HEK293T (cell line): Measurements from ENCODE around the gene CHRM5.
"Not testable (repeated sequence)": the region's sequence is repeated elsewhere in the genome, so short reads cannot be mapped to it uniquely, and the experiment has no call there.

ENCODE experiments used
- CTCF ChIA-PET: fragments of 350-600 bp; formaldehyde crosslinking; extraction: SDS; loops from one replicate; lab custom pipeline; 2021; ENCODE audit warnings: antibody characterized with exemption, inconsistent platforms; lab: Yijun Ruan, JAX
- POLR2A ChIA-PET: fragments of 350-600 bp; formaldehyde crosslinking; extraction: SDS; loops from one replicate; lab custom pipeline; 2020; ENCODE audit warnings: antibody characterized with exemption, inconsistent platforms; lab: Yijun Ruan, JAX
- DNase-seq: peaks from one replicate; pipeline ENCODE4 v3.0.0; 2012; ENCODE audit warnings: mixed read lengths; ENCODE audit errors: extremely low spot score
- ARNT ChIP-seq: fragments of 450-650 bp; IDR thresholded peaks from 2 replicates; pipeline ENCODE4 v1.6.1; 2017; ENCODE audit warnings: mild to moderate bottlenecking
- BHLHE40 ChIP-seq: fragments of 450-650 bp; IDR thresholded peaks from 2 replicates; pipeline ENCODE4 v1.6.1; 2016; ENCODE audit warnings: mild to moderate bottlenecking, moderate library complexity, borderline replicate concordance
- CTBP1 ChIP-seq: fragments of 450-650 bp; IDR thresholded peaks from 2 replicates; pipeline ENCODE4 v1.6.1; 2016; ENCODE audit warnings: borderline replicate concordance
- ELF4 ChIP-seq: fragments of 450-650 bp; IDR thresholded peaks from 2 replicates; pipeline ENCODE4 v1.6.1; 2017; ENCODE audit warnings: antibody characterized with exemption
- FOXA1 ChIP-seq: fragments of 450-650 bp; IDR thresholded peaks from 2 replicates; pipeline ENCODE4 v1.6.1; 2016; ENCODE audit warnings: mild to moderate bottlenecking
- FOXK2 ChIP-seq: fragments of 450-650 bp; IDR thresholded peaks from 2 replicates; pipeline ENCODE4 v1.6.1; 2016; ENCODE audit warnings: mild to moderate bottlenecking
- FOXM1 ChIP-seq: fragments of 450-650 bp; IDR thresholded peaks from 2 replicates; pipeline ENCODE4 v1.6.1; 2017; ENCODE audit warnings: mild to moderate bottlenecking, borderline replicate concordance
- HDGF ChIP-seq: fragments of 450-650 bp; IDR thresholded peaks from 2 replicates; pipeline ENCODE4 v1.6.1; 2017; ENCODE audit warnings: antibody characterized with exemption, borderline replicate concordance
- L3MBTL2 ChIP-seq: fragments of 450-650 bp; conservative IDR thresholded peaks from 2 replicates; pipeline ENCODE4 v1.6.1; 2016; ENCODE audit warnings: mild to moderate bottlenecking
- LEF1 ChIP-seq: fragments of 450-650 bp; IDR thresholded peaks from 2 replicates; pipeline ENCODE4 v1.6.1; 2017; ENCODE audit warnings: mild to moderate bottlenecking, borderline replicate concordance
- NFRKB ChIP-seq: fragments of 450-650 bp; IDR thresholded peaks from 2 replicates; pipeline ENCODE4 v1.6.1; 2016; ENCODE audit warnings: mild to moderate bottlenecking, moderate library complexity
- SP1 ChIP-seq: fragments of 450-650 bp; IDR thresholded peaks from 2 replicates; pipeline ENCODE4 v1.6.1; 2017
- SUZ12 ChIP-seq: fragments of 450-650 bp; IDR thresholded peaks from 2 replicates; pipeline ENCODE4 v1.6.1; 2016; ENCODE audit warnings: mild to moderate bottlenecking
- TARDBP ChIP-seq: fragments of 450-650 bp; IDR thresholded peaks from 2 replicates; pipeline ENCODE4 v1.6.1; 2016
- ZNF384 ChIP-seq: fragments of 450-650 bp; IDR thresholded peaks from 2 replicates; pipeline ENCODE4 v1.6.1; 2016
- TF ChIP-seq, protein P1 (sequence below): fragments of 450-650 bp; IDR thresholded peaks from 2 replicates; pipeline ENCODE4 v1.6.1; 2016

Gene CHRM5

DNA sequence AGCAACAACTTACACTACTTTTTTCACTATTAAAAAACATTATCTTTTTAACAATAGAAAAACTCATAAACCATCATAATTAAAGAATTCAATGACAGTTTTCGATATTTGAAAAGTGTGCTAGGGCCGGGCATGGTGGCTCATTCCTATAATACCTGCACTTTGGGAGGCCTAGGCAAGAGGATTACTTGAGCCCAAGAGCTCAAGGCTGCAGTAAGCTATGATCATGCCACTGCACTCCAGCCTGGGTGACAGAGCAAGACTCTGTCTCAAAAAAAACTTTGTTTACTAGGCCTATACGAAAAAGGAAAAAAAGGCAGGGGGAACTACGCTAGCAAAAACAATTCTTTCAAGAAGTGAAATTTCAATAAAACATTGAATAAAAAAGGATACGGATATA is 42.6 kb downstream of the CHRM5 start:
- TF ChIP-seq ELF4 (no peak), L3MBTL2 (no peak), HDGF (no peak), NFRKB (no peak), FOXK2 (no peak), LEF1 (no peak), SUZ12 (no peak), FOXA1 (no peak), ZNF384 (no peak), CTBP1 (no peak), SP1 (no peak), TARDBP (no peak), FOXM1 (no peak), ARNT (no peak), BHLHE40 (no peak)
- TF ChIP-seq, protein P1, sequence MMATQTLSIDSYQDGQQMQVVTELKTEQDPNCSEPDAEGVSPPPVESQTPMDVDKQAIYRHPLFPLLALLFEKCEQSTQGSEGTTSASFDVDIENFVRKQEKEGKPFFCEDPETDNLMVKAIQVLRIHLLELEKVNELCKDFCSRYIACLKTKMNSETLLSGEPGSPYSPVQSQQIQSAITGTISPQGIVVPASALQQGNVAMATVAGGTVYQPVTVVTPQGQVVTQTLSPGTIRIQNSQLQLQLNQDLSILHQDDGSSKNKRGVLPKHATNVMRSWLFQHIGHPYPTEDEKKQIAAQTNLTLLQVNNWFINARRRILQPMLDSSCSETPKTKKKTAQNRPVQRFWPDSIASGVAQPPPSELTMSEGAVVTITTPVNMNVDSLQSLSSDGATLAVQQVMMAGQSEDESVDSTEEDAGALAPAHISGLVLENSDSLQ: no peak
- POLR2A ChIA-PET: no interaction called here
- CTCF ChIA-PET: no interaction called here
- DNase-seq: no peak

DNA sequence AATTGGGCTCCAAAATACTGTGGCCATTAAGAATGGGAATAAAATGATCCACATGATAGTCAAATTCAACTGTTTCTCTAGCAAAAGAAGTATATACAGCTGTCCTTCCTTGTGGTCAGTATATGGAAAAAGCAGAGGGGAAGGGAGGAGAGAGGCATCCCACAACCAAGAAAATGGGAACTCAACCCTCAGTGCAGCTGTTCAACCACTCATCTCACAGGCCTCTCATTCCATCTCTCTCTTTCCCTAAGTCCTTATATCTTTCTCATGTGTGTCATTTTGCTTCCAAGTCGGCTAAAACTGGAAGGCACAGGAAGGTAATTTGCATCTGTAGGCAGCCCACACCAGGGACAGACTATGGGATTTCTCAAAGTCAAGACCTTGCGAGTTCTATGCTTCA is 43.2 kb downstream of the CHRM5 start:
- no peak for TF ChIP-seq L3MBTL2
- TF ChIP-seq FOXA1: no peak
- no peak for TF ChIP-seq FOXM1
- no peak for TF ChIP-seq CTBP1
- CTCF ChIA-PET: no interaction called here
- no peak for DNase-seq
- POLR2A ChIA-PET: no interaction called here

DNA sequence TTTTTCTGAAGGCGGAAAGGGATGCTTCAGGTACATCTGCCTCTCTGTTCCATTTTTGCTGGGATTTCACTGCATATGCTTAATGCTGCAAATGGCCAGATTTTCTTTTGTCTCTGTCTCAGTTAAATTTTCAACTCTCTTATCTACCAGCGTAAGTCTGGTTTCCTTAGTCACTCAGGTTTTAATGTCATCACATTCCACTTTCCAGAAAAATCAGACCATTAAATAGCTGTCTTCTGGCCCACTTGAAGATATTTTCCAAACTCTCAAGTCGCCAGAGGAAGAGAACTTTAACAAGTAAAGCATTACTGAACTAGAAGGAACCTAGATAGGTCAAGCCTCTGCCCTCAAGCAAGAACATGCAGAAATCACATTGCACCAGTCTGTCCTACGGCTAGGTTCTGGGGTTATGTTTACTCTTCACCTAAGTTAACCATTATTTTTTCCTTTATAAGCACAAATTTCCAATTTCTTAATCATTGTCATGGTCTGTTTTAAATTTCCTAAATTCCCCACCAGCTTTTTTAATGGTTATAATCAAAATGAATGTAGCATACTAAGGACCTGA is 44.2 kb downstream of the CHRM5 start:
- POLR2A ChIA-PET: no interaction called here
- TF ChIP-seq ZNF384 (no peak), FOXM1 (no peak), BHLHE40 (no peak), LEF1 (no peak), CTBP1 (no peak), NFRKB (no peak), ARNT (no peak), SP1 (no peak), TARDBP (no peak)

GRCh38 chr15:34013746-34014145 is 45.4 kb downstream of the CHRM5 start:
- no peak for DNase-seq
- TF ChIP-seq TARDBP: no peak
- TF ChIP-seq FOXM1: no peak
- TF ChIP-seq LEF1: no peak
- TF ChIP-seq SP1: no peak
- TF ChIP-seq HDGF: no peak
- TF ChIP-seq BHLHE40: no peak
- TF ChIP-seq FOXA1: no peak
- TF ChIP-seq NFRKB: no peak
- TF ChIP-seq ZNF384: no peak
- POLR2A ChIA-PET: no interaction called here
- CTCF ChIA-PET: no interaction called here

More for the DNA sequence above, 44.2 kb downstream of the CHRM5 start:
- CTCF ChIA-PET: no interaction called here
- no peak for DNase-seq

DNA sequence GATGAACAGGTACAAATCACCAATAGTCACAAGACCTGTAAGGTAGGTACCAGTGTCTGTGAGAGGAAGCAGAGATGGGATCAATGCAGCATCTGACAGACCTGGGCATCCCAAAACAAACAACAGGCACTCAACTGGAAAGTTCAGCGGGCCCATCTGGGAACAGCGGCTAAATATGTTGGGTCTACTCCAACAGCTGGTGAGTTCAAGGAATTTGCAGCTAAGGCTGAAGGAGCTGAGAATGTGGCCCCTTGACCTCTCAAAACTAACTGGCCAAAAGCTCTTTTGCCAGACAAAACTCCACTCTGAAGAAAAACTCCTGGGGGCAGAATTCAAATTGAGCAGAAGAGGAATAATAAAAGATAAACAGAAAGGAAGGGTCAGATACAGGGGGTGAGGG is 46.3 kb downstream of the CHRM5 start:
- no peak for DNase-seq
- TF ChIP-seq ELF4 (no peak), BHLHE40 (no peak), LEF1 (no peak), CTBP1 (no peak), FOXA1 (no peak), ZNF384 (no peak), NFRKB (no peak), SUZ12 (no peak), SP1 (no peak), FOXK2 (no peak), FOXM1 (no peak), TARDBP (no peak)
- TF ChIP-seq, protein P1: no peak
- ChIA-PET CTCF (no interaction called here), POLR2A (no interaction called here)

DNA sequence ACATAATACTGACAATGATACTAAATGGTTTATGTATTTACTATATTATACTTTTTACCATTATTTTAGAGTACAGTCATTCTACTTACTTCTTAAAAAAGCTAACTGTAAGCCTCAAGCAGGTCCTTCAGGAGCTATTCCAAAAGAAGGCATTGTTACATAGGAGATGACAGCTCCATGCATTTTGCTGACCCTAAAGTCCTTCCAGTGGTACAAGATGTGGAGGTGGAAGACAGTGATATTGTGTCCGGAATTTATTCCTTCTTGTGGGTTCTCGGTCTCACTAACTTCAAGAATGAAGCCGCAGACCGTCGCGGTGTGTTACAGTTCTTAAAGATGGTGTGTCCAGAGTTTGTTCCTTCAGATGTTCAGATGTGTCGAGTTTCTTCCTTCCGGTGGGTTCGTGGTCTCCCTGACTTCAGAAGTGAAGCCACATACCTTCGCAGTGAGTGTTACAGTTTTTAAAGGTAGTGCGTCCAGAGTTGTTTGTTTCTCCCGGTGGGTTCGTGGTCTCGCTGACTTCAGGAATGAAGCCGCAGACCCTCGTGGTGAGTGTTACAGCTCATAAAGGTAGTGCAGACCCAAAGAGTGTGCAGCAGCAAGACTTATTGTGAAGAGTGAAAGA is 49.8 kb downstream of the CHRM5 start:
- ChIA-PET POLR2A (no interaction called here), CTCF (no interaction called here)
- TF ChIP-seq LEF1 (no peak), FOXM1 (no peak), L3MBTL2 (no peak), FOXA1 (no peak), TARDBP (no peak), NFRKB (no peak), BHLHE40 (no peak), CTBP1 (no peak), ARNT (no peak), FOXK2 (no peak), ELF4 (no peak), SP1 (no peak), HDGF (no peak)
- TF ChIP-seq, protein P1: no peak
- no peak for DNase-seq

DNA sequence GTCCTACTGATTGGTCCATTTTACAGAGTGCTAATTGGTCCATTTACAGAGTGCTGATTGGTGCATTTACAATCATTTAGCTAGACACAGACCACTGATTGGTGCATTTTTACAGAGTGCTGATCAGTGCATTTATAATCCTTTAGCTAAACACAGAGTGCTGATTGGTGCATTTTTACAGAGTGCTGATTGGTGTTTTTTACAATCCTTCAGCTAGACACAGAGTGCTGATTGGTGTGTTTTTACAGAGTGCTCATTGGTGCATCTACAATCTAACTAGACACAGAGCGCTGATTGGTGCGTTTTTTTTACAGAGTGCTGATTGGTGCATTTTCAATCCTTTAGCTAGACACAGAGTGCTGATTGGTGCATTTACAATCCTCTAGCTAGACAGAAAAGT is 50.4 kb downstream of the CHRM5 start:
- CTCF ChIA-PET, DNase-seq, POLR2A ChIA-PET: not testable (repeated sequence)
